GM21526 (cell line): Measurements from ENCODE around the gene CFHR2.

ENCODE experiments used
- ATAC-seq: cut with Tn5 transposase; IDR thresholded peaks from one replicate; pipeline ENCODE4 v1.9.1; 2021; ENCODE audit warnings: moderate library complexity; ENCODE audit not compliant: unreplicated experiment, low FRiP score

The CFHR2 gene

DNA sequence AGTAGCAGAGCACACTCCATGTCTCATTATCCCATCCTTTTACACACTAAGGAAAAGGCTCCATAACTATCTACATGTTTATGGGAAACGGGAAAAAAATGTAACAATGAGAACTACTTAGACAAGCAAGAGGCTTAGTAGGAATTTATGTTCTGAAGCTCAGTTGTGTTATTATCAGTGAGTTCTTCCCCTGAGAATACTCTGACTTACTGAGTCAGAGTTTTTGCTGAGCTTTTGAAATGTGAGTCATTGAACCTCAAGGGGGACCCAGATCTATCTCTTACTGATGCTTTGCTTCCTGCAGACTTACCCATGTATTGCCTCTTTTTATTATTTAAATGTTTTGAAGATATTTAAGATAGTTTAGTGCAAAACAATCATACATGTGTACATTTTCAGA, 53.9 kb downstream of the CFHR2 start:
- ATAC-seq = no peak

DNA sequence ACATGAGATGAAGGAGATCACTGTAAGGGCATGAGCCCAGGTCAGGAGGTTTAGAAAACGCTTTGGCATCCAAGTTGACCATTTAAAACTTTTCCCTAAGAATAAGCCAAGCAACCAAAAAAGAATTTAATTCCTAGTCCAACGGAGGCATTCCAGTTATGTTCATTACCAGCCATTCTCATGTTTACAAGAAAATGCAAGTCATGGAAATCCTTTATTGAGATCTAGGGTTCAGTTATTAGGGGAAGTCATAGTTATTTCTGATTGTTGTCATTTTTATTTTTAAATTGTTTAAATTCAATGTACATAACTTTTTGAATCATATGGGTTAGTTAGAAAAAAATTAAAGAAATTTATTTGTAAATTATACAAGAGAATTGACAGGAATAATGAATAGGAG, 58.3 kb downstream of the CFHR2 start:
- no peak for ATAC-seq

DNA sequence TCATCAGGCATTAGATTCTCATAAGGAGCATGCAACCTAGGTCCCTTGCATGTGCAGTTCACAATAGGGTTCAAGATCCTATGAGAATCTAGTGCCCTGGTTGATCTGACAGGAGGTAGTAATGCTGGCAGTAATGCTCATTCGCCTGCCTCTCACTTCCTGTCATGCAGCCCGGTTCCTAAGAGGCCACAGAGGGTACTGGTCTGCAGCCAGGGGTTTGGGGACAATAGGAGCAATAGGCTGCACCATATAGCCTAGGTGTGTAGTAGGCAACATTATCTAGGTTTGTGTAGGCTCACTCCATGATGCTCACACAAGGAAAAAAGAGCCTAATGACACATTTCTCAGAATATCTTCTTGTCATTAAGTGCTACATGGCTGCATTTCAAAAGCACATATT, 59.6 kb downstream of the CFHR2 start:
- ATAC-seq = no peak

DNA sequence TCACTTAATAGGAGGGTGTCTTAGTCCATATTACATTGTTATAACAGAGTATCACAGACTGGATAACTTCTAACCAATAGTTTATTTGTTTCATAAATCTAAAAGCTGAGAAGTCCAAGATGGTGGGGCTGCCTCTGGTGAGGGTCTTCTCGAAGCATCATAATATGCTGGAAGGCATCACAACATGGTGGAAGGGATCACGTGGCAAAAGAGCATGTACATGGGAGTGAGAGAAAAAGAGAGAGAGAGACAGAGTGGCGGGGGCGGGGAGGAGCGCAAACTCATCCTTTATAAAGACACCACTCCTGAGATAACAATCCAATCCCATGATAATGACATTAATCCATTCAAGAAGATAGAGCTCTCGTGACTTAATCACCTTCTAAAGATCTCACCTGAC, 65.3 kb downstream of the CFHR2 start:
- ATAC-seq = no peak
